CD4-positive, alpha-beta T cell (primary cell): ENCODE results near the gene EGFL8. TPM values are rescaled to one million over a fixed set of nuclear protein-coding genes. Genes with fewer than 3 reads are reported as not detected.
A peak's percentile ranks its signal among the peaks of the same experiment; 100 is the strongest.

Experiments used
- ATAC-seq: fragments of 200-7000 bp; cut with Tn5 transposase; one replicate; pipeline ENCODE4 v1.10.0; 2022; ENCODE audit warnings: mild to moderate bottlenecking; ENCODE audit not compliant: poor library complexity
- CTCF ChIA-PET: fragments of 350-600 bp; sonication (Branson Sonifier 250); formaldehyde crosslinking; loops from one replicate; lab custom pipeline; 2021; ENCODE audit warnings: antibody characterized with exemption, inconsistent platforms; lab: Charles Lee
- POLR2A ChIA-PET: fragments of 350-600 bp; sonication (Branson Sonifier 250); formaldehyde crosslinking; loops from one replicate; lab custom pipeline; 2021; ENCODE audit warnings: antibody characterized with exemption, inconsistent platforms; lab: Charles Lee
- DNase-seq, 14 experiments: peaks; one replicate each; pipeline ENCODE4 v3.0.0-alpha.2; 2013 to 2020; ENCODE audit warnings: mixed read lengths in 2 of 14
- H3K27ac ChIP-seq, 2 donors: one replicate each; pipeline versions ENCODE4 v1.5.1 to v1.7.0; 2013; ENCODE audit warnings: low read length in 2 of 2, low read depth in 1 of 2, mild to moderate bottlenecking in 1 of 2
- H3K27me3 ChIP-seq, 2 experiments: 1 replicate in 1 of 2; 2 replicates in 1 of 2; pipeline versions ENCODE4 v1.6.1 to v1.7.0; 2013; ENCODE audit warnings: low read length in 2 of 2, control low read depth in 1 of 2, mild to moderate bottlenecking in 1 of 2, moderate library complexity in 1 of 2; ENCODE audit not compliant: insufficient read depth in 2 of 2, control insufficient read depth in 1 of 2
- H3K36me3 ChIP-seq: one replicate; pipeline ENCODE4 v1.6.1; 2013; ENCODE audit warnings: low read length, control low read depth; ENCODE audit not compliant: insufficient read depth
- H3K4me1 ChIP-seq: one replicate; pipeline ENCODE4 v1.6.1; 2013; ENCODE audit warnings: low read length, control low read depth; ENCODE audit not compliant: insufficient read depth
- H3K4me3 ChIP-seq: one replicate; pipeline ENCODE4 v1.5.1; 2013; ENCODE audit warnings: mild to moderate bottlenecking, low read length, moderate library complexity
- H3K9me3 ChIP-seq, 2 experiments: 1 replicate in 1 of 2; 2 replicates in 1 of 2; pipeline versions ENCODE4 v1.6.1 to v1.7.0; 2013; ENCODE audit warnings: low read length in 2 of 2, mild to moderate bottlenecking in 2 of 2, control low read depth in 1 of 2, moderate library complexity in 1 of 2; ENCODE audit not compliant: control insufficient read depth in 1 of 2, insufficient read depth in 1 of 2
- H3K27ac Mint-ChIP-seq: one replicate; pipeline ENCODE4 v1.8.0; 2020; ENCODE audit warnings: mixed read lengths
- H3K27me3 Mint-ChIP-seq: one replicate; pipeline ENCODE4 v1.8.0; 2021; ENCODE audit warnings: mixed read lengths
- H3K36me3 Mint-ChIP-seq: one replicate; pipeline ENCODE4 v1.8.0; 2021; ENCODE audit warnings: low read depth, mixed read lengths
- H3K4me1 Mint-ChIP-seq: one replicate; pipeline ENCODE4 v1.8.0; 2021; ENCODE audit warnings: low read depth, mixed read lengths
- H3K4me3 Mint-ChIP-seq: one replicate; pipeline ENCODE4 v1.8.0; 2020; ENCODE audit warnings: mild to moderate bottlenecking, mixed read lengths
- H3K9me3 Mint-ChIP-seq: one replicate; pipeline ENCODE4 v1.8.0; 2020; ENCODE audit warnings: mixed read lengths
- intact Hi-C, 2 experiments: fragments of 100-400 bp; cut with DNase I in 1 of 2; cut with micrococcal nuclease in 1 of 2; formaldehyde crosslinking; loops; one replicate each; pipeline versions ENCODE4 v1.15.1 to v1.9.0; 2023 to 2025; cut with DNase I, micrococcal nuclease
- total RNA-seq, 174 experiments: library from RNA in 2 of 174; stranded (reverse) in 2 of 174; gene quantifications; one replicate each; pipeline ENCODE4 v1.2.3 and lab custom pipeline; 2021 to 2026
- TF ChIP-seq, protein P1 (sequence below): fragments of 200-600 bp; IDR thresholded peaks from one replicate; pipeline ENCODE4 v1.8.0; 2022; ENCODE audit warnings: antibody characterized with exemption, mild to moderate bottlenecking

EGFL8 gene
- total RNA-seq, 2 experiments from 2014 or later: 13.1 to 13.8 TPM

DNA sequence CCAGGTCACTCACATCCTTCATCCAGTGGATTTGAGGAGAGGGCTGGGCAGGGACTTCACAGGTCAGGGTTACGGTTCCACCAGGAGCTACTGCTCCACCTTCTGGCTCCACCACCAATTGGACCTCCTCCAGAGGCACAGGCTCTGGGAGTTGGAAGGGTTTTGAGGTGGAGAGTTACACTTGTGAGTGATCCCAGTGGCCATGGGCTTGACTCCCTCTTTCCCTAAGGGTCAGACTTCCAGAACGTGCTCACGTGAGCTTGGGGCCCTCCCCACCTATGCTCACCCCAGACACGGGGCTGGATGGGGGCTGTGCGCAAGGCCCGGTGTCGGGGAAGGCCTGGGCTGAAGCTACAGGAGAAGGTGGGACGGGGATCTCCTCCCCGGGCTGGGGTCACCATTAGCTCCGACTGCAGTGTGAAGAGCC, 18.2 kb downstream of the EGFL8 start:
- POLR2A ChIA-PET: interaction anchor here (8.1 kb wide), 1 partner anchor 10 kb away, joined by 242 read pairs; the partner anchor contains the start of genes GPSM3 and PBX2
- Mint-ChIP-seq H3K4me3 (no peak overlapping the region), H3K9me3 (no peaks in the 10 kb centered on the region), H3K36me3 (peaks cover 81% of the 10 kb centered on the region), H3K27me3 (no peaks in the 10 kb centered on the region), H3K27ac (peak overlapping the region; percentile 44), H3K4me1 (peaks cover 48% of the 10 kb centered on the region)
- intact Hi-C loops: no loop called here
- Histone ChIP-seq H3K9me3 (no peaks in the 10 kb centered on the region), H3K4me1 (peaks cover 61% of the 10 kb centered on the region), H3K4me3 (no peak overlapping the region), H3K27me3 (no peaks in the 10 kb centered on the region), H3K36me3 (peaks cover 62% of the 10 kb centered on the region), H3K27ac (no peak overlapping the region)
- TF ChIP-seq, protein P1, sequence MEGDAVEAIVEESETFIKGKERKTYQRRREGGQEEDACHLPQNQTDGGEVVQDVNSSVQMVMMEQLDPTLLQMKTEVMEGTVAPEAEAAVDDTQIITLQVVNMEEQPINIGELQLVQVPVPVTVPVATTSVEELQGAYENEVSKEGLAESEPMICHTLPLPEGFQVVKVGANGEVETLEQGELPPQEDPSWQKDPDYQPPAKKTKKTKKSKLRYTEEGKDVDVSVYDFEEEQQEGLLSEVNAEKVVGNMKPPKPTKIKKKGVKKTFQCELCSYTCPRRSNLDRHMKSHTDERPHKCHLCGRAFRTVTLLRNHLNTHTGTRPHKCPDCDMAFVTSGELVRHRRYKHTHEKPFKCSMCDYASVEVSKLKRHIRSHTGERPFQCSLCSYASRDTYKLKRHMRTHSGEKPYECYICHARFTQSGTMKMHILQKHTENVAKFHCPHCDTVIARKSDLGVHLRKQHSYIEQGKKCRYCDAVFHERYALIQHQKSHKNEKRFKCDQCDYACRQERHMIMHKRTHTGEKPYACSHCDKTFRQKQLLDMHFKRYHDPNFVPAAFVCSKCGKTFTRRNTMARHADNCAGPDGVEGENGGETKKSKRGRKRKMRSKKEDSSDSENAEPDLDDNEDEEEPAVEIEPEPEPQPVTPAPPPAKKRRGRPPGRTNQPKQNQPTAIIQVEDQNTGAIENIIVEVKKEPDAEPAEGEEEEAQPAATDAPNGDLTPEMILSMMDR: no peak
- no peak for ATAC-seq
- DNase-seq: no peak
- CTCF ChIA-PET: no interaction called here

DNA sequence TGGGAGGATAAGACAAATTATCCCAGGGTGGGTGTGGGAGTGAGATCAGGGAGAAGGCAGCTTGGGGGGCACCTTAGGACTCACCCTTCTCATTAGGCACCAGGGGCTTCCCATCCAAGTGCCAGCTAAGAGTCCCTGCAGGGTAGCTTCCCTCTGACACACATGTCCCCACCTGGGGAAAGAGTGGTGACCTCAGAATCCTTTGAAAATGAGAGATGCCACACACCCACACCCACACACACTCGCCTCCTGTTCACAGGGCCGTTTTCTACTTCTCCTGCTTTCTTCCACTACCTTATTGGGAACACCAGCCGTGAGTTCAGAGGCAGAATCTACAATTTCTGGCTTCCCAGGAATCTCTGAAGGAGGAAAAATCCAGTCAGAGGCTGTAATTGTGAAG, 18.6 kb downstream of the EGFL8 start:
- peaks cover 81% of the 10 kb centered on the region for H3K36me3 Mint-ChIP-seq
- H3K4me3 ChIP-seq: no peak overlapping the region
- peaks cover 64% of the 10 kb centered on the region for H3K4me1 ChIP-seq
- peak overlapping the region in 1 of 2 donors; percentile 2 for H3K27ac ChIP-seq
- H3K4me3 Mint-ChIP-seq: no peak overlapping the region
- no peaks in the 10 kb centered on the region for H3K27me3 Mint-ChIP-seq
- intact Hi-C loops: no loop called here
- H3K4me1 Mint-ChIP-seq: peaks cover 49% of the 10 kb centered on the region
- H3K36me3 ChIP-seq: peaks cover 66% of the 10 kb centered on the region
- CTCF ChIA-PET: no interaction called here
- no peaks in the 10 kb centered on the region for H3K9me3 ChIP-seq
- POLR2A ChIA-PET: interaction anchor here (8.1 kb wide), 1 partner anchor 10 kb away, joined by 242 read pairs; the partner anchor contains the start of genes GPSM3 and PBX2
- ATAC-seq (no peak), DNase-seq (peak in 1 of 14 experiments; percentile 2)
- no peaks in the 10 kb centered on the region for H3K9me3 Mint-ChIP-seq
- TF ChIP-seq, protein P1: no peak
- H3K27me3 ChIP-seq: no peaks in the 10 kb centered on the region
- H3K27ac Mint-ChIP-seq: peak overlapping the region; percentile 44

DNA sequence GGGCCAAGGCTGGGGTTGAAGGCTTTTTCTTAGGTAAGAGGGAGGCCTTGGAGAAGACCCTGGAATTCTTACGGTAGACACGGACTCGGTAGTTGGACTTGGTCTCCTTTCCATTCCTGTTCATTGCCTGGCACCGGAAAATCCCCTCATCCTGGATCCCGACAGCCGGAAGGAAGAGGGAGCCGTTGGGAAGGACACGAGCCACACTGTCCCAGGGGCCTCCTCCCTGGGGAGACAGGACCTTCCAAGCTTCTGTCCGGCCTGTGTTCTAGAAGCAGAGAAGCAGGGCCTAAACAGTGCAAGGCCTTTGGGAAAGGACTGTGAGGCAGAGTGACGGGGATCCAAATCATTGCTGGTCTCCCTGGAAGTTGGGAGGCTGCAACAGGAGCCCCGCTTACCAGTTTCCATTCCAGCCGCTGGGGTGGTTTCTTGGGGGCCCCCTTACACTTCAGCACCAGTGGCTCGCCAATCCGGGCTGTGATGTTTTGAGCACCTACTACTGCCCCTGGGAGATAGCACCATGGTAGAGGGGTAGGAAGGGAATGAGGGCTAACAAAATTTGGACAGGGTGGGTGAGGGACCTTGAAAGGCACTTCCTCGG, 19.2 kb downstream of the EGFL8 start:
- no peaks in the 10 kb centered on the region for H3K27me3 Mint-ChIP-seq
- H3K9me3 ChIP-seq: no peaks in the 10 kb centered on the region
- H3K4me1 ChIP-seq: peaks cover 68% of the 10 kb centered on the region
- TF ChIP-seq, protein P1: no peak
- H3K4me3 Mint-ChIP-seq: no peak overlapping the region
- intact Hi-C loops: no loop called here
- H3K27ac ChIP-seq: peak overlapping the region in 1 of 2 donors; percentile 2
- H3K4me1 Mint-ChIP-seq: peaks cover 48% of the 10 kb centered on the region
- peaks cover 70% of the 10 kb centered on the region for H3K36me3 ChIP-seq
- no peak overlapping the region for H3K4me3 ChIP-seq
- no peaks in the 10 kb centered on the region for H3K27me3 ChIP-seq
- no peaks in the 10 kb centered on the region for H3K9me3 Mint-ChIP-seq
- ATAC-seq (no peak), DNase-seq (peak in 1 of 14 experiments; percentile 1)
- ChIA-PET POLR2A (interaction anchor here (8.1 kb wide), 1 partner anchor 9 kb away, joined by 242 read pairs; the partner anchor contains the start of genes GPSM3 and PBX2), CTCF (no interaction called here)
- H3K36me3 Mint-ChIP-seq: peaks cover 81% of the 10 kb centered on the region
- H3K27ac Mint-ChIP-seq: peak overlapping the region; percentile 44
